Measurements from ENCODE around the gene PPP1R8. TPM values are rescaled to one million over a fixed set of nuclear protein-coding genes. Genes with fewer than 3 reads are reported as not detected.
A peak's percentile ranks its signal among the peaks of the same experiment; 100 is the strongest.

The PPP1R8 gene
- total and polyA plus RNA-seq, 10 of the 15 experiments (the other 5 are each of a cell fraction or from before 2014, with no cell fraction given): 10.2 to 77.0 (median 53.0) TPM

GRCh38 chr1:27884006-27884954 lies 53.7 kb downstream of the PPP1R8 start (continued):
- TF ChIP-seq, protein P1, sequence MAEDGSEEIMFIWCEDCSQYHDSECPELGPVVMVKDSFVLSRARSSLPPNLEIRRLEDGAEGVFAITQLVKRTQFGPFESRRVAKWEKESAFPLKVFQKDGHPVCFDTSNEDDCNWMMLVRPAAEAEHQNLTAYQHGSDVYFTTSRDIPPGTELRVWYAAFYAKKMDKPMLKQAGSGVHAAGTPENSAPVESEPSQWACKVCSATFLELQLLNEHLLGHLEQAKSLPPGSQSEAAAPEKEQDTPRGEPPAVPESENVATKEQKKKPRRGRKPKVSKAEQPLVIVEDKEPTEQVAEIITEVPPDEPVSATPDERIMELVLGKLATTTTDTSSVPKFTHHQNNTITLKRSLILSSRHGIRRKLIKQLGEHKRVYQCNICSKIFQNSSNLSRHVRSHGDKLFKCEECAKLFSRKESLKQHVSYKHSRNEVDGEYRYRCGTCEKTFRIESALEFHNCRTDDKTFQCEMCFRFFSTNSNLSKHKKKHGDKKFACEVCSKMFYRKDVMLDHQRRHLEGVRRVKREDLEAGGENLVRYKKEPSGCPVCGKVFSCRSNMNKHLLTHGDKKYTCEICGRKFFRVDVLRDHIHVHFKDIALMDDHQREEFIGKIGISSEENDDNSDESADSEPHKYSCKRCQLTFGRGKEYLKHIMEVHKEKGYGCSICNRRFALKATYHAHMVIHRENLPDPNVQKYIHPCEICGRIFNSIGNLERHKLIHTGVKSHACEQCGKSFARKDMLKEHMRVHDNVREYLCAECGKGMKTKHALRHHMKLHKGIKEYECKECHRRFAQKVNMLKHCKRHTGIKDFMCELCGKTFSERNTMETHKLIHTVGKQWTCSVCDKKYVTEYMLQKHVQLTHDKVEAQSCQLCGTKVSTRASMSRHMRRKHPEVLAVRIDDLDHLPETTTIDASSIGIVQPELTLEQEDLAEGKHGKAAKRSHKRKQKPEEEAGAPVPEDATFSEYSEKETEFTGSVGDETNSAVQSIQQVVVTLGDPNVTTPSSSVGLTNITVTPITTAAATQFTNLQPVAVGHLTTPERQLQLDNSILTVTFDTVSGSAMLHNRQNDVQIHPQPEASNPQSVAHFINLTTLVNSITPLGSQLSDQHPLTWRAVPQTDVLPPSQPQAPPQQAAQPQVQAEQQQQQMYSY (CRISPR knock-in tag; IDR thresholded peaks at IDR 0.05): peak; percentile 75; the same call in 1 of the 2 replicates
- TF ChIP-seq CHD4 (IDR thresholded peaks at IDR 0.05): no peak
- no peak for TF ChIP-seq CUX1 (IDR thresholded peaks at IDR 0.05; ENCODE audit: insufficient replicate concordance, low read depth, low read length)
- TF ChIP-seq, protein P2, sequence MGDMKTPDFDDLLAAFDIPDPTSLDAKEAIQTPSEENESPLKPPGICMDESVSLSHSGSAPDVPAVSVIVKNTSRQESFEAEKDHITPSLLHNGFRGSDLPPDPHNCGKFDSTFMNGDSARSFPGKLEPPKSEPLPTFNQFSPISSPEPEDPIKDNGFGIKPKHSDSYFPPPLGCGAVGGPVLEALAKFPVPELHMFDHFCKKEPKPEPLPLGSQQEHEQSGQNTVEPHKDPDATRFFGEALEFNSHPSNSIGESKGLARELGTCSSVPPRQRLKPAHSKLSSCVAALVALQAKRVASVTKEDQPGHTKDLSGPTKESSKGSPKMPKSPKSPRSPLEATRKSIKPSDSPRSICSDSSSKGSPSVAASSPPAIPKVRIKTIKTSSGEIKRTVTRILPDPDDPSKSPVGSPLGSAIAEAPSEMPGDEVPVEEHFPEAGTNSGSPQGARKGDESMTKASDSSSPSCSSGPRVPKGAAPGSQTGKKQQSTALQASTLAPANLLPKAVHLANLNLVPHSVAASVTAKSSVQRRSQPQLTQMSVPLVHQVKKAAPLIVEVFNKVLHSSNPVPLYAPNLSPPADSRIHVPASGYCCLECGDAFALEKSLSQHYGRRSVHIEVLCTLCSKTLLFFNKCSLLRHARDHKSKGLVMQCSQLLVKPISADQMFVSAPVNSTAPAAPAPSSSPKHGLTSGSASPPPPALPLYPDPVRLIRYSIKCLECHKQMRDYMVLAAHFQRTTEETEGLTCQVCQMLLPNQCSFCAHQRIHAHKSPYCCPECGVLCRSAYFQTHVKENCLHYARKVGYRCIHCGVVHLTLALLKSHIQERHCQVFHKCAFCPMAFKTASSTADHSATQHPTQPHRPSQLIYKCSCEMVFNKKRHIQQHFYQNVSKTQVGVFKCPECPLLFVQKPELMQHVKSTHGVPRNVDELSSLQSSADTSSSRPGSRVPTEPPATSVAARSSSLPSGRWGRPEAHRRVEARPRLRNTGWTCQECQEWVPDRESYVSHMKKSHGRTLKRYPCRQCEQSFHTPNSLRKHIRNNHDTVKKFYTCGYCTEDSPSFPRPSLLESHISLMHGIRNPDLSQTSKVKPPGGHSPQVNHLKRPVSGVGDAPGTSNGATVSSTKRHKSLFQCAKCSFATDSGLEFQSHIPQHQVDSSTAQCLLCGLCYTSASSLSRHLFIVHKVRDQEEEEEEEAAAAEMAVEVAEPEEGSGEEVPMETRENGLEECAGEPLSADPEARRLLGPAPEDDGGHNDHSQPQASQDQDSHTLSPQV (IDR thresholded peaks at IDR 0.05): peak; percentile 89
- no peak for TF ChIP-seq FOXK2 (IDR thresholded peaks at IDR 0.05)
- TF ChIP-seq MTA2 (IDR thresholded peaks at IDR 0.05; ENCODE audit: low read depth): peak; percentile 77
- TF ChIP-seq RCOR1 (conservative IDR thresholded peaks at IDR 0.05; ENCODE audit: low read depth, low read length): 0 out of 2 replicates have a peak, but pooled peaks have one; percentile 20
- TF ChIP-seq TCF7 (IDR thresholded peaks at IDR 0.05; ENCODE audit: borderline replicate concordance): no peak
- no peak for TF ChIP-seq ZNF274 (IDR thresholded peaks at IDR 0.05; ENCODE audit: insufficient read depth, insufficient read length)
- no peak for TF ChIP-seq WRNIP1 (IDR thresholded peaks at IDR 0.05; ENCODE audit: borderline replicate concordance, low read depth, low read length)
- TF ChIP-seq BRCA1 (IDR thresholded peaks at IDR 0.05; ENCODE audit: low read depth, low read length): no peak
- TF ChIP-seq CHD1 (IDR thresholded peaks at IDR 0.05; ENCODE audit: low read depth, low read length): no peak
- peak; percentile 70 for TF ChIP-seq RUNX3 (IDR thresholded peaks at IDR 0.05; ENCODE audit: low read length)
